SK-N-MC (cell line): ENCODE data around the gene FHIT.
"Not testable (repeated sequence)": the region's sequence is repeated elsewhere in the genome, so short reads cannot be mapped to it uniquely, and the experiment has no call there.

Experiments
- DNase-seq: peaks from one replicate; pipeline ENCODE4 v3.0.0-alpha.2; 2011; ENCODE audit warnings: low read depth, low spot score
- H3K27ac ChIP-seq: fragments of 200-600 bp; sonication (generic); 2 replicates; pipeline ENCODE4 v1.5.1; 2016; ENCODE audit warnings: mixed run types
- H3K36me3 ChIP-seq: fragments of 200-600 bp; sonication (generic); 2 replicates; pipeline ENCODE4 v1.6.1; 2017; ENCODE audit warnings: antibody characterized with exemption, low read length, mixed read lengths; ENCODE audit not compliant: insufficient read depth
- H3K4me3 ChIP-seq: fragments of 200-600 bp; sonication (generic); 2 replicates; pipeline ENCODE4 v1.5.1; 2016
- H3K9ac ChIP-seq: fragments of 200-600 bp; sonication (generic); 2 replicates; pipeline ENCODE4 v1.8.0; 2017; ENCODE audit warnings: mixed run types, mixed read lengths; ENCODE audit not compliant: insufficient read length
- H3K9me3 ChIP-seq: fragments of 200-600 bp; sonication (generic); 2 replicates; pipeline ENCODE4 v1.6.1; 2017; ENCODE audit warnings: low read depth, mild to moderate bottlenecking, antibody characterized with exemption, low read length, moderate library complexity, mixed read lengths
- EZH2 ChIP-seq: fragments of 200-600 bp; sonication (generic); IDR thresholded peaks from one replicate; pipeline ENCODE4 v1.6.1; 2017; ENCODE audit warnings: antibody characterized with exemption
- FOXP2 ChIP-seq: optimal IDR thresholded peaks from 2 replicates; pipeline ENCODE3; 2011; ENCODE audit warnings: mild to moderate bottlenecking, moderate library complexity; ENCODE audit not compliant: insufficient read depth; ENCODE audit errors: extremely low read length, control extremely low read depth
- POLR2AphosphoS5 ChIP-seq: IDR thresholded peaks from 2 replicates; pipeline ENCODE4 v1.6.1; 2012; ENCODE audit warnings: mild to moderate bottlenecking, low read depth, low read length, borderline replicate concordance

Gene FHIT

GRCh38 chr3:60557122-60557521 lies 694.1 kb downstream of the FHIT start:
- DNase-seq: no peak
- Histone ChIP-seq H3K9ac (no peak overlapping the region), H3K9me3 (no peaks in the 10 kb centered on the region), H3K4me3 (no peak overlapping the region), H3K27ac (no peak overlapping the region), H3K36me3 (no peaks in the 10 kb centered on the region)
- TF ChIP-seq FOXP2 (no peak), POLR2AphosphoS5 (no peak), EZH2 (no peak)

- H3K27ac ChIP-seq: no peak overlapping the region
- no peak overlapping the region for H3K9ac ChIP-seq
- no peak for DNase-seq
- no peaks in the 10 kb centered on the region for H3K36me3 ChIP-seq
- no peak for TF ChIP-seq POLR2AphosphoS5
- TF ChIP-seq EZH2: no peak
- no peak overlapping the region for H3K4me3 ChIP-seq
- no peaks in the 10 kb centered on the region for H3K9me3 ChIP-seq
Observed at GRCh38 chr3:60555686-60556354, 695.4 kb downstream of the FHIT start.

- no peak for TF ChIP-seq POLR2AphosphoS5
- no peak for TF ChIP-seq EZH2
- no peak for TF ChIP-seq FOXP2
- no peak overlapping the region for H3K27ac ChIP-seq
- no peaks in the 10 kb centered on the region for H3K36me3 ChIP-seq
- H3K9ac ChIP-seq: no peak overlapping the region
- H3K4me3 ChIP-seq: no peak overlapping the region
- DNase-seq: no peak
- no peaks in the 10 kb centered on the region for H3K9me3 ChIP-seq
Observed at GRCh38 chr3:60553144-60553543, 698.1 kb downstream of the FHIT start.

DNA sequence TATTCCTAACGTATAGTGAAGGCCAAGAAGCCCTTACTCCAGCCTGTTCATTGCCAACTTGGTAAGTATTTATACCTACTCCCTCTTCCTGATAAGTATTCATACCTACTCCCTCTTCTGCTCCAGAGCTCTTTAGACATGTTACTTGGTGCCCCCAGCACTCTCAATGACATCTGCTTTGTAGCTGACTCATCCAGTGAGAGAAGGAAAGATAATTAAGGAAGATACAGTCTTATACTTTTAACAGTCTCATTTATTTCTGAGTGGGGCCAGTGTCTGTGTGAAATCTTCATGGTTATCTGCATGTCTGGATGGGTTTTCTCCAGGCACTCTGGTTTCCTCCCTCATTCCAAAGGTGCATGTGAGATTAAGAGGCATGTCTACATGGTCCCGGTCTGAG lies 698.7 kb downstream of the FHIT start:
- Histone ChIP-seq H3K36me3 (no peaks in the 10 kb centered on the region), H3K27ac (no peak overlapping the region), H3K9me3 (no peaks in the 10 kb centered on the region), H3K4me3 (no peak overlapping the region), H3K9ac (no peak overlapping the region)
- TF ChIP-seq EZH2: no peak
- no peak for TF ChIP-seq FOXP2
- no peak for TF ChIP-seq POLR2AphosphoS5
- no peak for DNase-seq

DNA sequence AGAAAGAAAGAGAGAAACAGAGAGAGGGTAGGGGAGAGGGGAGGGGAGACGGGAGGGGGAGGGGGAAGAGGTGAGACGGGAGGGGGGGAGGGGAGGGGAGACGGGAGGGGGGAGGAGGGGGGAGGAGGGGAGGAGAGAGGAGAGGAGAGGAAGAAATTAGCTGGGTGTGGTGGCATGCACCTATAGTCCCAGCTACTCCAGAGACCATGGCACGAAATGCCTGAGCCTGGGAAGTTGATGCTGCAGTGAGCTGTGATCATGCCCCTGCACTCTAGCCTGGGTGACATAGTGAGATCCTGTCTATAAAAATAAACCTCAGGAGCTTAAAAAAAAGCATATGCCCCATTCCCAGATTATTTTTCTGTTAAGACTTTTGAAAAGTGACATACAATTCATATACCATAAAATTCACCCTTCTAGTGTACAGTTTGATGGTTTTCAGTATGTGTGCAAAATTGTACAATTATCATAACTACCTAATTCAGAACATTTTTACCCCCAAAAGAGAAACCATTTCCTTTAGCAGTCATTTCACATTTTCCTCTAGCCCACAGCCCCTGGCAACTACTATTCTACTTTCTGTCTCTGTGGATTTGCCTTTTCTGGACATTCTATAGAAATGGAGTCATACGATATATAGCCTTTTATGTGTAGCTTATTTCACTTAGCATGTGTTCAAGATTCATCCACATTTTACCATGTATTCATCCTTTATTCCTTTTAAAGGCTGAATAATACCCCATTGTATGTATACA lies 699.6 kb downstream of the FHIT start:
- TF ChIP-seq EZH2: no peak
- no peak for TF ChIP-seq POLR2AphosphoS5
- no peak for TF ChIP-seq FOXP2
- no peak for DNase-seq
- Histone ChIP-seq H3K36me3 (no peaks in the 10 kb centered on the region), H3K27ac (no peak overlapping the region), H3K4me3 (no peak overlapping the region), H3K9me3 (no peaks in the 10 kb centered on the region), H3K9ac (no peak overlapping the region)

DNA sequence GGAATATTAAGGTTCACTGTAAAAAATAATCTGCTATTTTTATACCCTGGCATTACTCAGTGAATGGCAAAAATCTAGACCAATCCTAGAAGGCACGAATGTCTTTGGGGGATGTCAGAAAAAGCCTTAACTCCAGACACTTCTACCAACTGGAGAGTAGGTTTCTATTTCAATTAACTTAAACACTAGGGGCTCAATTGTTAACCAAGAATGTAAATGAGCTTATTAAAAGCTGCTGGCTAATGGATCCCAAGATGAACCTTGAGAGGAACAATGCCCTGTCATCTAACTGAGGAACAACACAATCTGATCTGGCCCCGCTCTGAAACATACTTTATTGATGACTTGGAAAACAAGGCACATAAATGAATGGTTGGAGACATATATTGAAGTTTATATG lies 701.4 kb downstream of the FHIT start:
- TF ChIP-seq FOXP2 (no peak), EZH2 (no peak), POLR2AphosphoS5 (no peak)
- no peaks in the 10 kb centered on the region for H3K36me3 ChIP-seq
- no peaks in the 10 kb centered on the region for H3K9me3 ChIP-seq
- no peak overlapping the region for H3K9ac ChIP-seq
- H3K4me3 ChIP-seq: no peak overlapping the region
- DNase-seq: no peak
- H3K27ac ChIP-seq: no peak overlapping the region

DNA sequence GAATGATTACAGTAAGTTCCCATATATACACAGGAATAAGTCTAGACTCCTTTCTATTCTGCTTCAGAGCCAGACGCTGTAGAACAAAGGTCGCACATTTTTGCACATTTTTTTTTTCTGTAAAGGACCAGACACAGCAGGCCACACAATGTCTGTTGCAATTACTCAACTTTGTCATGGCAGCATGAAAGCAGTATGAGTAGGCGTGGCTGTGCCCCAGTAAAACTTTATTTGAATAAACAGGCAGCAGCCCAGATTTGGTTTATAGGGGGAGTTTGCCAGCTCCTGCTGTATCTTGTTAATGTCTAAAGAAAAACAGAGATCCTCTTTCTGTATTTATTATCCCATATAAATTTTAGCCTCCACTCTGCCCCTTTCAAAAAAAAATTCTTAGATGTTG lies 708.3 kb downstream of the FHIT start:
- H3K27ac ChIP-seq: no peak overlapping the region
- DNase-seq: no peak
- H3K9ac ChIP-seq: no peak overlapping the region
- TF ChIP-seq POLR2AphosphoS5 (no peak), EZH2 (no peak), FOXP2 (no peak)
- no peaks in the 10 kb centered on the region for H3K9me3 ChIP-seq
- no peak overlapping the region for H3K4me3 ChIP-seq
- H3K36me3 ChIP-seq: no peaks in the 10 kb centered on the region

GRCh38 chr3:60539394-60539793 lies 711.9 kb downstream of the FHIT start:
- H3K4me3 ChIP-seq, DNase-seq, H3K9ac ChIP-seq, H3K36me3 ChIP-seq, H3K27ac ChIP-seq, H3K9me3 ChIP-seq: not testable (repeated sequence)

- Histone ChIP-seq H3K36me3 (no peaks in the 10 kb centered on the region), H3K9me3 (no peaks in the 10 kb centered on the region), H3K4me3 (no peak overlapping the region), H3K9ac (no peak overlapping the region), H3K27ac (no peak overlapping the region)
- TF ChIP-seq EZH2: no peak
- DNase-seq: no peak
Observed at GRCh38 chr3:60536420-60536819, 714.8 kb downstream of the FHIT start.
